ENCODE results near the gene YDJC. TPM values are rescaled to one million over a fixed set of nuclear protein-coding genes. Genes with fewer than 3 reads are reported as not detected.
A peak's percentile ranks its signal among the peaks of the same experiment; 100 is the strongest.

YDJC gene
- total and polyA plus RNA-seq, 9 of the 15 experiments (the other 6 are each of a cell fraction or from before 2014, with no cell fraction given): 13.5 to 871 (median 164) TPM

DNA sequence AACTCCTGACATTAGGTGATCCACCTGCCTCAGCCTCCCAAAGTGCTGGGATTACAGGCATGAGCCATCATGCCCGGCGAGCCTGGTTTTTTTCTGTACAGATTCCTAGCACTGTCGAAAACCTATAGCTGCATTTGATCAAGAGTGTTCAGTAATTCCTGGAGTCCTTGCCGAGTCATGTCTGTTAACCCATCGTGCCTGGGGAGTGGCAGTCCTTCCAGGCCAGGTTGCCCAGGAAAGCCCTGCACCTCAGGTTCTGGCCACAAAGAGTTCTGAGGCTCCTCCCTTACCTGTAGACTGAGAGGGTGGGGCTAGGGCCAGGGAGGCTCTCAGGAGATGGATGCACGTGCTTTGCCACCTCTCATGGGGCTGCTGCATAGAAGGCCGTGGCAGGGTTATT is 17.0 kb downstream of the YDJC start (continued):
- TF ChIP-seq, protein P1, sequence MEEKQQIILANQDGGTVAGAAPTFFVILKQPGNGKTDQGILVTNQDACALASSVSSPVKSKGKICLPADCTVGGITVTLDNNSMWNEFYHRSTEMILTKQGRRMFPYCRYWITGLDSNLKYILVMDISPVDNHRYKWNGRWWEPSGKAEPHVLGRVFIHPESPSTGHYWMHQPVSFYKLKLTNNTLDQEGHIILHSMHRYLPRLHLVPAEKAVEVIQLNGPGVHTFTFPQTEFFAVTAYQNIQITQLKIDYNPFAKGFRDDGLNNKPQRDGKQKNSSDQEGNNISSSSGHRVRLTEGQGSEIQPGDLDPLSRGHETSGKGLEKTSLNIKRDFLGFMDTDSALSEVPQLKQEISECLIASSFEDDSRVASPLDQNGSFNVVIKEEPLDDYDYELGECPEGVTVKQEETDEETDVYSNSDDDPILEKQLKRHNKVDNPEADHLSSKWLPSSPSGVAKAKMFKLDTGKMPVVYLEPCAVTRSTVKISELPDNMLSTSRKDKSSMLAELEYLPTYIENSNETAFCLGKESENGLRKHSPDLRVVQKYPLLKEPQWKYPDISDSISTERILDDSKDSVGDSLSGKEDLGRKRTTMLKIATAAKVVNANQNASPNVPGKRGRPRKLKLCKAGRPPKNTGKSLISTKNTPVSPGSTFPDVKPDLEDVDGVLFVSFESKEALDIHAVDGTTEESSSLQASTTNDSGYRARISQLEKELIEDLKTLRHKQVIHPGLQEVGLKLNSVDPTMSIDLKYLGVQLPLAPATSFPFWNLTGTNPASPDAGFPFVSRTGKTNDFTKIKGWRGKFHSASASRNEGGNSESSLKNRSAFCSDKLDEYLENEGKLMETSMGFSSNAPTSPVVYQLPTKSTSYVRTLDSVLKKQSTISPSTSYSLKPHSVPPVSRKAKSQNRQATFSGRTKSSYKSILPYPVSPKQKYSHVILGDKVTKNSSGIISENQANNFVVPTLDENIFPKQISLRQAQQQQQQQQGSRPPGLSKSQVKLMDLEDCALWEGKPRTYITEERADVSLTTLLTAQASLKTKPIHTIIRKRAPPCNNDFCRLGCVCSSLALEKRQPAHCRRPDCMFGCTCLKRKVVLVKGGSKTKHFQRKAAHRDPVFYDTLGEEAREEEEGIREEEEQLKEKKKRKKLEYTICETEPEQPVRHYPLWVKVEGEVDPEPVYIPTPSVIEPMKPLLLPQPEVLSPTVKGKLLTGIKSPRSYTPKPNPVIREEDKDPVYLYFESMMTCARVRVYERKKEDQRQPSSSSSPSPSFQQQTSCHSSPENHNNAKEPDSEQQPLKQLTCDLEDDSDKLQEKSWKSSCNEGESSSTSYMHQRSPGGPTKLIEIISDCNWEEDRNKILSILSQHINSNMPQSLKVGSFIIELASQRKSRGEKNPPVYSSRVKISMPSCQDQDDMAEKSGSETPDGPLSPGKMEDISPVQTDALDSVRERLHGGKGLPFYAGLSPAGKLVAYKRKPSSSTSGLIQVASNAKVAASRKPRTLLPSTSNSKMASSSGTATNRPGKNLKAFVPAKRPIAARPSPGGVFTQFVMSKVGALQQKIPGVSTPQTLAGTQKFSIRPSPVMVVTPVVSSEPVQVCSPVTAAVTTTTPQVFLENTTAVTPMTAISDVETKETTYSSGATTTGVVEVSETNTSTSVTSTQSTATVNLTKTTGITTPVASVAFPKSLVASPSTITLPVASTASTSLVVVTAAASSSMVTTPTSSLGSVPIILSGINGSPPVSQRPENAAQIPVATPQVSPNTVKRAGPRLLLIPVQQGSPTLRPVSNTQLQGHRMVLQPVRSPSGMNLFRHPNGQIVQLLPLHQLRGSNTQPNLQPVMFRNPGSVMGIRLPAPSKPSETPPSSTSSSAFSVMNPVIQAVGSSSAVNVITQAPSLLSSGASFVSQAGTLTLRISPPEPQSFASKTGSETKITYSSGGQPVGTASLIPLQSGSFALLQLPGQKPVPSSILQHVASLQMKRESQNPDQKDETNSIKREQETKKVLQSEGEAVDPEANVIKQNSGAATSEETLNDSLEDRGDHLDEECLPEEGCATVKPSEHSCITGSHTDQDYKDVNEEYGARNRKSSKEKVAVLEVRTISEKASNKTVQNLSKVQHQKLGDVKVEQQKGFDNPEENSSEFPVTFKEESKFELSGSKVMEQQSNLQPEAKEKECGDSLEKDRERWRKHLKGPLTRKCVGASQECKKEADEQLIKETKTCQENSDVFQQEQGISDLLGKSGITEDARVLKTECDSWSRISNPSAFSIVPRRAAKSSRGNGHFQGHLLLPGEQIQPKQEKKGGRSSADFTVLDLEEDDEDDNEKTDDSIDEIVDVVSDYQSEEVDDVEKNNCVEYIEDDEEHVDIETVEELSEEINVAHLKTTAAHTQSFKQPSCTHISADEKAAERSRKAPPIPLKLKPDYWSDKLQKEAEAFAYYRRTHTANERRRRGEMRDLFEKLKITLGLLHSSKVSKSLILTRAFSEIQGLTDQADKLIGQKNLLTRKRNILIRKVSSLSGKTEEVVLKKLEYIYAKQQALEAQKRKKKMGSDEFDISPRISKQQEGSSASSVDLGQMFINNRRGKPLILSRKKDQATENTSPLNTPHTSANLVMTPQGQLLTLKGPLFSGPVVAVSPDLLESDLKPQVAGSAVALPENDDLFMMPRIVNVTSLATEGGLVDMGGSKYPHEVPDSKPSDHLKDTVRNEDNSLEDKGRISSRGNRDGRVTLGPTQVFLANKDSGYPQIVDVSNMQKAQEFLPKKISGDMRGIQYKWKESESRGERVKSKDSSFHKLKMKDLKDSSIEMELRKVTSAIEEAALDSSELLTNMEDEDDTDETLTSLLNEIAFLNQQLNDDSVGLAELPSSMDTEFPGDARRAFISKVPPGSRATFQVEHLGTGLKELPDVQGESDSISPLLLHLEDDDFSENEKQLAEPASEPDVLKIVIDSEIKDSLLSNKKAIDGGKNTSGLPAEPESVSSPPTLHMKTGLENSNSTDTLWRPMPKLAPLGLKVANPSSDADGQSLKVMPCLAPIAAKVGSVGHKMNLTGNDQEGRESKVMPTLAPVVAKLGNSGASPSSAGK (IDR thresholded peaks at IDR 0.05): no peak
- no peak for TF ChIP-seq ZNF785 (CRISPR knock-in tag; IDR thresholded peaks at IDR 0.05)
- no peak for TF ChIP-seq ZNF143 (CRISPR knock-in tag; IDR thresholded peaks at IDR 0.05)
- TF ChIP-seq YY1 (IDR thresholded peaks at IDR 0.05; ENCODE audit: borderline replicate concordance in 1 of 3, control insufficient read depth in 1 of 3, extremely low read depth in 1 of 3, insufficient read depth in 3 of 3, insufficient read length in 1 of 3, insufficient replicate concordance in 2 of 3, low read depth in 1 of 3, low read length in 2 of 3): no peak
- TF ChIP-seq SP1 (CRISPR knock-in tag; IDR thresholded peaks at IDR 0.05): no peak
- TF ChIP-seq MEF2D (tag; conservative IDR thresholded peaks at IDR 0.05; ENCODE audit: low read depth): no peak
- TF ChIP-seq, protein P2, sequence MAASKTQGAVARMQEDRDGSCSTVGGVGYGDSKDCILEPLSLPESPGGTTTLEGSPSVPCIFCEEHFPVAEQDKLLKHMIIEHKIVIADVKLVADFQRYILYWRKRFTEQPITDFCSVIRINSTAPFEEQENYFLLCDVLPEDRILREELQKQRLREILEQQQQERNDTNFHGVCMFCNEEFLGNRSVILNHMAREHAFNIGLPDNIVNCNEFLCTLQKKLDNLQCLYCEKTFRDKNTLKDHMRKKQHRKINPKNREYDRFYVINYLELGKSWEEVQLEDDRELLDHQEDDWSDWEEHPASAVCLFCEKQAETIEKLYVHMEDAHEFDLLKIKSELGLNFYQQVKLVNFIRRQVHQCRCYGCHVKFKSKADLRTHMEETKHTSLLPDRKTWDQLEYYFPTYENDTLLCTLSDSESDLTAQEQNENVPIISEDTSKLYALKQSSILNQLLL (CRISPR knock-in tag; IDR thresholded peaks at IDR 0.05; ENCODE audit: borderline replicate concordance): 0 out of 2 replicates have a peak, but pooled peaks have one; percentile 64
- no peak for TF ChIP-seq NR2C1 (IDR thresholded peaks at IDR 0.05)
- TF ChIP-seq NR2C1 (tag; IDR thresholded peaks at IDR 0.05): no peak
- 0 out of 2 replicates have a peak, but pooled peaks have one; percentile 49 for TF ChIP-seq ZNF436 (CRISPR knock-in tag; IDR thresholded peaks at IDR 0.05)
- no peak for TF ChIP-seq PRMT5 (CRISPR knock-in tag; IDR thresholded peaks at IDR 0.05)
- TF ChIP-seq SMAD1 (IDR thresholded peaks at IDR 0.05; ENCODE audit: low read depth, low read length, partially characterized antibody): no peak
- TF ChIP-seq, protein P3, sequence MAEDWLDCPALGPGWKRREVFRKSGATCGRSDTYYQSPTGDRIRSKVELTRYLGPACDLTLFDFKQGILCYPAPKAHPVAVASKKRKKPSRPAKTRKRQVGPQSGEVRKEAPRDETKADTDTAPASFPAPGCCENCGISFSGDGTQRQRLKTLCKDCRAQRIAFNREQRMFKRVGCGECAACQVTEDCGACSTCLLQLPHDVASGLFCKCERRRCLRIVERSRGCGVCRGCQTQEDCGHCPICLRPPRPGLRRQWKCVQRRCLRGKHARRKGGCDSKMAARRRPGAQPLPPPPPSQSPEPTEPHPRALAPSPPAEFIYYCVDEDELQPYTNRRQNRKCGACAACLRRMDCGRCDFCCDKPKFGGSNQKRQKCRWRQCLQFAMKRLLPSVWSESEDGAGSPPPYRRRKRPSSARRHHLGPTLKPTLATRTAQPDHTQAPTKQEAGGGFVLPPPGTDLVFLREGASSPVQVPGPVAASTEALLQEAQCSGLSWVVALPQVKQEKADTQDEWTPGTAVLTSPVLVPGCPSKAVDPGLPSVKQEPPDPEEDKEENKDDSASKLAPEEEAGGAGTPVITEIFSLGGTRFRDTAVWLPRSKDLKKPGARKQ (CRISPR knock-in tag; IDR thresholded peaks at IDR 0.05): no peak
- no peak for TF ChIP-seq ZNF79 (CRISPR knock-in tag; IDR thresholded peaks at IDR 0.05; ENCODE audit: low read depth)

All from K562 (cell line).